ENCODE results near the gene ANKFN1. TPM values are rescaled to one million over a fixed set of nuclear protein-coding genes. Genes with fewer than 3 reads are reported as not detected.

The ANKFN1 gene
- total RNA-seq, 4 donors from 2014 or later = 0.40 TPM; not detected in 3

- Histone ChIP-seq H3K4me1 (peaks cover 0 to 2% (median 0%) of the 10 kb centered on the region in 4 donors), H3K36me3 (no peaks in the 10 kb centered on the region), H3K9me3 (no peaks in the 10 kb centered on the region), H3K4me3 (no peak overlapping the region), H3K27ac (replicated peaks in 1 of 4) (no peak overlapping the region), H3K27me3 (peaks cover 0 to 9% (median 4%) of the 10 kb centered on the region in 4 donors)
- WGBS = 72% methylated on average over 4 of the region's 4 CpGs
- TF ChIP-seq POLR2A (IDR thresholded peaks at IDR 0.05; ENCODE audit: low read depth) (no peak), POLR2AphosphoS5 (IDR thresholded peaks at IDR 0.05) (no peak), EP300 (IDR thresholded peaks at IDR 0.05) (no peak), CTCF (IDR thresholded peaks at IDR 0.05) (no peak)
- intact Hi-C loops (cut with DNase I) = loop anchor here (10.0 kb wide), 1 partner anchor 473 kb away; no protein-coding TSS in a partner anchor
- no peak for DNase-seq (ENCODE audit: extremely low spot score)
These were observed 164.3 kb downstream of the ANKFN1 start for GRCh38 chr17:56317351-56318208.

- no peaks in the 10 kb centered on the region for H3K9me3 ChIP-seq
- no peak for DNase-seq (ENCODE audit: extremely low spot score)
- 51% methylated on average over 3 of the region's 3 CpGs for WGBS
- H3K27ac ChIP-seq (replicated peaks in 1 of 4) = no peak overlapping the region
- H3K4me1 ChIP-seq = peaks cover 0 to 5% (median 0%) of the 10 kb centered on the region in 4 donors
- H3K36me3 ChIP-seq = no peaks in the 10 kb centered on the region
- TF ChIP-seq EP300 (IDR thresholded peaks at IDR 0.05) (no peak), CTCF (IDR thresholded peaks at IDR 0.05) (peak; percentile 35 to 50 (median 45)), POLR2A (IDR thresholded peaks at IDR 0.05; ENCODE audit: low read depth) (no peak), POLR2AphosphoS5 (IDR thresholded peaks at IDR 0.05) (no peak)
- intact Hi-C loops (cut with DNase I) = loop anchor here (10.0 kb wide), 1 partner anchor 475 kb away; no protein-coding TSS in a partner anchor
- H3K4me3 ChIP-seq = no peak overlapping the region
- peaks cover 0 to 9% (median 4%) of the 10 kb centered on the region in 4 donors for H3K27me3 ChIP-seq
These were observed 166.3 kb downstream of the ANKFN1 start for GRCh38 chr17:56319531-56319930.

- no peak for DNase-seq (ENCODE audit: extremely low spot score)
- TF ChIP-seq POLR2A (IDR thresholded peaks at IDR 0.05; ENCODE audit: low read depth) (no peak), POLR2AphosphoS5 (IDR thresholded peaks at IDR 0.05) (no peak), CTCF (IDR thresholded peaks at IDR 0.05) (no peak), EP300 (IDR thresholded peaks at IDR 0.05) (no peak)
- Histone ChIP-seq H3K4me3 (no peak overlapping the region), H3K27ac (replicated peaks in 1 of 4) (no peak overlapping the region), H3K27me3 (peaks cover 0 to 9% (median 4%) of the 10 kb centered on the region in 4 donors), H3K4me1 (peaks cover 0 to 5% (median 0%) of the 10 kb centered on the region in 4 donors), H3K36me3 (no peaks in the 10 kb centered on the region), H3K9me3 (no peaks in the 10 kb centered on the region)
- 30% methylated on average over 7 of the region's 7 CpGs for WGBS
- intact Hi-C loops (cut with DNase I) = loop anchor here (5.0 kb wide), 1 partner anchor 193 kb away; no protein-coding TSS in a partner anchor
These were observed 167.2 kb downstream of the ANKFN1 start for GRCh38 chr17:56320443-56320842.

GRCh38 chr17:56322991-56323390 is 169.7 kb downstream of the ANKFN1 start:
- Histone ChIP-seq H3K9me3 (no peaks in the 10 kb centered on the region), H3K36me3 (no peaks in the 10 kb centered on the region), H3K27me3 (peaks cover 0 to 9% (median 4%) of the 10 kb centered on the region in 4 donors), H3K4me3 (no peak overlapping the region), H3K4me1 (peaks cover 0 to 5% (median 0%) of the 10 kb centered on the region in 4 donors), H3K27ac (replicated peaks in 1 of 4) (no peak overlapping the region)
- no peak for TF ChIP-seq POLR2AphosphoS5 (IDR thresholded peaks at IDR 0.05)
- no peak for TF ChIP-seq EP300 (IDR thresholded peaks at IDR 0.05)
- TF ChIP-seq CTCF (IDR thresholded peaks at IDR 0.05) = no peak
- TF ChIP-seq POLR2A (IDR thresholded peaks at IDR 0.05; ENCODE audit: low read depth) = no peak
- 46% methylated on average over 2 of the region's 2 CpGs for WGBS
- DNase-seq (ENCODE audit: extremely low spot score) = no peak
- intact Hi-C loops (cut with DNase I) = loop anchor here (5.0 kb wide), 1 partner anchor 196 kb away; no protein-coding TSS in a partner anchor
